ENCODE measurements around the gene DCPS. TPM values are rescaled to one million over a fixed set of nuclear protein-coding genes. Genes with fewer than 3 reads are reported as not detected.
"Not testable (repeated sequence)": the region's sequence is repeated elsewhere in the genome, so short reads cannot be mapped to it uniquely, and the experiment has no call there.

Gene DCPS
- total RNA-seq, 1 experiment from 2014 or later, result 37.4 TPM

- DNase-seq (ENCODE audit: low read depth), result no peak
These were observed 54.3 kb downstream of the DCPS start for GRCh38 chr11:126357969-126358762.

- DNase-seq (ENCODE audit: low read depth), result no peak
These were observed 54.9 kb downstream of the DCPS start for GRCh38 chr11:126358763-126359160.

- no peak for DNase-seq (ENCODE audit: low read depth)
These were observed 55.7 kb downstream of the DCPS start for GRCh38 chr11:126359431-126360048.

- DNase-seq (ENCODE audit: low read depth), result no peak
These were observed 56.2 kb downstream of the DCPS start for GRCh38 chr11:126360049-126360446.

GRCh38 chr11:126361400-126361799 lies 57.5 kb downstream of the DCPS start:
- no peak for DNase-seq (ENCODE audit: low read depth)

GRCh38 chr11:126362879-126363655 lies 59.2 kb downstream of the DCPS start:
- DNase-seq (ENCODE audit: low read depth), result no peak

- DNase-seq (ENCODE audit: low read depth), result no peak
These were observed 59.9 kb downstream of the DCPS start for GRCh38 chr11:126363706-126364248.

GRCh38 chr11:126364735-126365134 lies 60.9 kb downstream of the DCPS start:
- DNase-seq (ENCODE audit: low read depth), result not testable (repeated sequence)

GRCh38 chr11:126365508-126365907 lies 61.6 kb downstream of the DCPS start:
- not testable (repeated sequence) for DNase-seq (ENCODE audit: low read depth)

- DNase-seq (ENCODE audit: low read depth), result no peak
These were observed 62.4 kb downstream of the DCPS start for GRCh38 chr11:126366064-126366822.

GRCh38 chr11:126366823-126367654 lies 63.2 kb downstream of the DCPS start:
- not testable (repeated sequence) for DNase-seq (ENCODE audit: low read depth)

- DNase-seq (ENCODE audit: low read depth), result not testable (repeated sequence)
These were observed 63.9 kb downstream of the DCPS start for GRCh38 chr11:126367806-126368205.

- DNase-seq (ENCODE audit: low read depth), result not testable (repeated sequence)
These were observed 64.7 kb downstream of the DCPS start for GRCh38 chr11:126368336-126369119.

GRCh38 chr11:126370016-126370415 lies 66.2 kb downstream of the DCPS start:
- no peak for DNase-seq (ENCODE audit: low read depth)

GRCh38 chr11:126371595-126371994 lies 67.7 kb downstream of the DCPS start:
- DNase-seq (ENCODE audit: low read depth), result no peak

GRCh38 chr11:126373389-126374066 lies 69.7 kb downstream of the DCPS start:
- DNase-seq (ENCODE audit: low read depth), result not testable (repeated sequence)

GRCh38 chr11:126374562-126375300 lies 70.9 kb downstream of the DCPS start:
- not testable (repeated sequence) for DNase-seq (ENCODE audit: low read depth)

- DNase-seq (ENCODE audit: low read depth), result no peak
These were observed 71.9 kb downstream of the DCPS start for GRCh38 chr11:126375726-126376125.

Data from HT1080 (cell line).